Esophagus muscularis mucosa (tissue), 4 donors: Measurements from ENCODE around the gene RNU5D-1. TPM values are rescaled to one million over a fixed set of nuclear protein-coding genes. Genes with fewer than 3 reads are reported as not detected.
A peak's percentile ranks its signal among the peaks of the same experiment; 100 is the strongest.

ENCODE experiments used
- DNase-seq: peaks from one replicate; pipeline ENCODE4 v3.0.0-alpha.2; 2017; ENCODE audit errors: extremely low spot score
- H3K27ac ChIP-seq, 4 donors: fragments of 200-600 bp; sonication (generic); replicated peaks in 1 of 4; 1 replicate in 3 of 4; 2 replicates in 1 of 4; pipeline ENCODE4 v1.5.1; 2016 to 2019; ENCODE audit warnings: mild to moderate bottlenecking in 1 of 4
- H3K27me3 ChIP-seq, 4 donors: fragments of 200-600 bp; sonication (generic); one replicate each; pipeline versions ENCODE4 v1.5.1 to v1.6.0; 2016 to 2019
- H3K36me3 ChIP-seq, 4 donors: fragments of 200-600 bp; sonication (generic); one replicate each; pipeline ENCODE4 v1.5.1; 2016 to 2019
- H3K4me1 ChIP-seq, 4 donors: fragments of 200-600 bp; sonication (generic); one replicate each; pipeline ENCODE4 v1.5.1; 2016 to 2019
- H3K4me3 ChIP-seq, 4 donors: fragments of 200-600 bp; sonication (generic); 1 replicate in 2 of 4; 2 replicates in 2 of 4; pipeline ENCODE4 v1.5.1; 2016 to 2019; ENCODE audit warnings: mild to moderate bottlenecking in 4 of 4, moderate library complexity in 1 of 4
- H3K9me3 ChIP-seq, 4 donors: fragments of 200-600 bp; sonication (generic); 1 replicate in 3 of 4; 2 replicates in 1 of 4; pipeline ENCODE4 v1.5.1; 2016 to 2019
- EP300 ChIP-seq: sonication (generic); formaldehyde crosslinking; IDR thresholded peaks from one replicate; pipeline ENCODE4 v1.6.1; 2017; ENCODE audit warnings: antibody characterized with exemption
- POLR2A ChIP-seq: fragments of 450-650 bp; IDR thresholded peaks from one replicate; pipeline ENCODE4 v1.6.1; 2017; ENCODE audit warnings: antibody characterized with exemption, moderate library complexity, mild to moderate bottlenecking, low read depth
- POLR2AphosphoS5 ChIP-seq, 2 donors: sonication (generic); formaldehyde crosslinking; IDR thresholded peaks; one replicate each; pipeline ENCODE4 v1.6.1; 2017; ENCODE audit warnings: antibody characterized with exemption in 2 of 2
- WGBS: methylation state at CpG from one replicate; pipeline ENCODE4 v1.1.5; 2018; 5-methylcytosine and 5-hydroxymethylcytosine counted together
- intact Hi-C: fragments of 100-400 bp; cut with DNase I; formaldehyde crosslinking; loops from one replicate; pipeline ENCODE4 v1.15.1; 2023
- total RNA-seq, 4 donors: library from RNA; depleted of rRNA; stranded (reverse); fragments of >200 nt; gene quantifications; one replicate each; pipeline versions ENCODE4 v1.1.0 to v1.2.1, GENCODE V29; 2016
- TF ChIP-seq, protein P1 (sequence below), 3 experiments: fragments of 200-600 bp in 2 of 3; fragments of 450-650 bp in 1 of 3; sonication (generic) in 2 of 3; IDR thresholded peaks; one replicate each; pipeline ENCODE4 v1.5.1; 2017 to 2019; ENCODE audit warnings: antibody characterized with exemption in 3 of 3, mild to moderate bottlenecking in 2 of 3, moderate library complexity in 1 of 3

Gene RNU5D-1
- total RNA-seq, 4 donors from 2014 or later, result not detected

DNA sequence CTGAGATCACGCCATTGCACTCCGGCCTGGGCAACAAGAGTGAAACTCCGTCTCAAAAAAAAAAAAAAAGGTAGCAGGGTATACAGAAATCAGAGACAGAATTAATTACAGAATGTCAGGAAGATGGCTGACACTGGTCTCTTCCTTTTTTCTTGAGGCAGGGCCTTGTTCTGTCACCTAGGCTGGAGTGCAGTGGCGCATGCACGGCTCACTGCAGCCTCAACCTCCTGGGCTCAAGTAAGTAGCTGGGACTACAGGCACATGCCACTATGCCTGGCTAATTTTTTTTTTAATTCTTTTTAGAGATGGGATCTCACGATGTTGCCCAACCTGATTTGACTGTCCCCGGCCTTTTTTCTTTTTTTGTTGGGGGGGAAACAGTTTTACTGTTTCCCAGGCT lies 16.4 kb downstream of the RNU5D-1 start:
- no peak for DNase-seq
- Histone ChIP-seq H3K27ac (no peak overlapping the region), H3K27me3 (no peaks in the 10 kb centered on the region), H3K9me3 (no peaks in the 10 kb centered on the region), H3K4me1 (peaks cover 0 to 22% (median 17%) of the 10 kb centered on the region in 4 donors), H3K4me3 (no peak overlapping the region), H3K36me3 (no peaks in the 10 kb centered on the region)
- no peak for TF ChIP-seq EP300
- TF ChIP-seq, protein P1, sequence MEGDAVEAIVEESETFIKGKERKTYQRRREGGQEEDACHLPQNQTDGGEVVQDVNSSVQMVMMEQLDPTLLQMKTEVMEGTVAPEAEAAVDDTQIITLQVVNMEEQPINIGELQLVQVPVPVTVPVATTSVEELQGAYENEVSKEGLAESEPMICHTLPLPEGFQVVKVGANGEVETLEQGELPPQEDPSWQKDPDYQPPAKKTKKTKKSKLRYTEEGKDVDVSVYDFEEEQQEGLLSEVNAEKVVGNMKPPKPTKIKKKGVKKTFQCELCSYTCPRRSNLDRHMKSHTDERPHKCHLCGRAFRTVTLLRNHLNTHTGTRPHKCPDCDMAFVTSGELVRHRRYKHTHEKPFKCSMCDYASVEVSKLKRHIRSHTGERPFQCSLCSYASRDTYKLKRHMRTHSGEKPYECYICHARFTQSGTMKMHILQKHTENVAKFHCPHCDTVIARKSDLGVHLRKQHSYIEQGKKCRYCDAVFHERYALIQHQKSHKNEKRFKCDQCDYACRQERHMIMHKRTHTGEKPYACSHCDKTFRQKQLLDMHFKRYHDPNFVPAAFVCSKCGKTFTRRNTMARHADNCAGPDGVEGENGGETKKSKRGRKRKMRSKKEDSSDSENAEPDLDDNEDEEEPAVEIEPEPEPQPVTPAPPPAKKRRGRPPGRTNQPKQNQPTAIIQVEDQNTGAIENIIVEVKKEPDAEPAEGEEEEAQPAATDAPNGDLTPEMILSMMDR (IDR thresholded peaks at IDR 0.05), result no peak
- TF ChIP-seq POLR2AphosphoS5 (IDR thresholded peaks at IDR 0.05), result no peak
- TF ChIP-seq POLR2A, result no peak
- intact Hi-C loops, result loop anchor here (10.0 kb wide), 1 partner anchor 590 kb away; no protein-coding TSS in a partner anchor
- 84% methylated on average over 7 of the region's 7 CpGs for WGBS

DNA sequence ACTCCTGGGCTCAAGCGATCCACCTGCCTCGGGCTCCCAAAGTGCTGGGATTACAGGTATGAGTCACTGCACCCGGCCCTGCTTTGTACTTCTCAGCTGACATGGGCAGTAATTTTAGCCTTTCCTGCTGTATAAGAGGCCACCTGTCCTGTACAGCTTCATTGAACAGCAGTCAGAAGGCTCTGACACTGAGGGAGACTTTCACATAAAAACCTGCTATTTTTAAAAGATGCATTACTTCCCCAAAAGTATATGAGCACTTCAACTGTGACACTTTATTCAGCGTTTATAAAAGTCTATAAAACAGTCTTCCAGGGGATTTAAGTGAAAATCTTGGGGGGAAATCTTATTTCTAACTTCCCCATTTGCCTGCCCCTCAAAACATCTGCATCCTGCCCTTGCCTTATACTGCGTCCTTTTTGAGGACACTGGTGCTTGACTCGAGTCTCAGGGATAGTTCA lies 17.6 kb downstream of the RNU5D-1 start:
- H3K27ac ChIP-seq, result no peak overlapping the region

DNA sequence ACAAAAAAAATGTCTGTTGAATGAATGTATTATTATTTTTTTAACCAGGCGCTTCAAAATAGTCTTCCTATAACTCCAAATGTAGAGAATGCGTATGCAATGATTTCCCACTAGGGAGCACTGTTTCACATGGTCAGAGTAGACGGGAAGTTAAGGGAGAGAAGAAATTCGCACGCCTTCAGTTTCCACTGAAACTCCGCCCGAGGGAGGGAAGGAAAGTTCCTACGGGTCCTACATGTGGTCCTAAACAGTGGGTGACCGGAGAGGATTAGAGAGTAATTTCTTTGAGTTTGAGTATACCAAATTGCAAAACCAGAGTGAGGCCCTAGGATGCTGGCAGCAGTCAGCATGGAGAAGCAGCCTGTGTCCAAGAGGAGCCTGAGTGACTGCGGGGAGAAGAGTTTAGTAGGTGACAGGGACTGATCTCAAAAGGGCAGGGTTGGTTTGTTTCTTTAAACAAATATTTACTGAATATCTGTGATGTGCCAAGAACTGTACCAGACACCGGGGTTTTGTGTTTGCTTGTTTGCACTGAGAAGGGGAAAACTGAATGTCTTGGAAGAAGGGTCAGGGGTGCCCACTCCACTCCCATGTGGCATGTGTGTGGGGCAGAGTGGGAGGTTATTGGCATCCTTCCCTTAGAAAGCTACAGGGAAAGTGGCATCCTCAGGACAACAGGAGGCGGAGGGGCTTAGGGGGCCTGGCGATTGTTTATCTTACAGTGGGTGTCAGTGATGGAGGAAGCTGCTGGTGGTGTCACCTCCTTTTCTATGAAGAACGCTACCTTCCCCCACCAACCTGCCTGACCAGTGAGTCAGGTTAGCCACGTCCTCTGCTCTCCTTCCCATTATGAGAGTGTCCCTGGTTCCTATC lies 22.8 kb downstream of the RNU5D-1 start:
- no peak overlapping the region for H3K27ac ChIP-seq
- WGBS, result 47% methylated on average over 15 of the region's 15 CpGs
- H3K4me1 ChIP-seq, result peaks cover 0 to 9% (median 2%) of the 10 kb centered on the region in 4 donors
- peak overlapping the region in 3 of 4 donors; percentile 12 to 18 (median 17) for H3K4me3 ChIP-seq
- intact Hi-C loops, result no loop called here
- H3K36me3 ChIP-seq, result no peaks in the 10 kb centered on the region
- no peaks in the 10 kb centered on the region for H3K9me3 ChIP-seq
- DNase-seq, result no peak
- TF ChIP-seq, protein P1 (IDR thresholded peaks at IDR 0.05), result peak; percentile 53 to 71 (median 57)
- TF ChIP-seq POLR2AphosphoS5 (IDR thresholded peaks at IDR 0.05), result no peak
- H3K27me3 ChIP-seq, result no peaks in the 10 kb centered on the region

More for the DNA sequence above, 17.6 kb downstream of the RNU5D-1 start:
- Histone ChIP-seq H3K4me1 (peaks cover 0 to 23% (median 16%) of the 10 kb centered on the region in 4 donors), H3K4me3 (no peak overlapping the region), H3K36me3 (no peaks in the 10 kb centered on the region), H3K9me3 (no peaks in the 10 kb centered on the region), H3K27me3 (no peaks in the 10 kb centered on the region)
- intact Hi-C loops, result loop anchor here (10.0 kb wide), 1 partner anchor 591 kb away; no protein-coding TSS in a partner anchor
- no peak for DNase-seq
- WGBS, result 78% methylated on average over 6 of the region's 6 CpGs
- TF ChIP-seq POLR2AphosphoS5 (IDR thresholded peaks at IDR 0.05) (no peak), EP300 (no peak), POLR2A (no peak)
- TF ChIP-seq, protein P1 (IDR thresholded peaks at IDR 0.05), result no peak

DNA sequence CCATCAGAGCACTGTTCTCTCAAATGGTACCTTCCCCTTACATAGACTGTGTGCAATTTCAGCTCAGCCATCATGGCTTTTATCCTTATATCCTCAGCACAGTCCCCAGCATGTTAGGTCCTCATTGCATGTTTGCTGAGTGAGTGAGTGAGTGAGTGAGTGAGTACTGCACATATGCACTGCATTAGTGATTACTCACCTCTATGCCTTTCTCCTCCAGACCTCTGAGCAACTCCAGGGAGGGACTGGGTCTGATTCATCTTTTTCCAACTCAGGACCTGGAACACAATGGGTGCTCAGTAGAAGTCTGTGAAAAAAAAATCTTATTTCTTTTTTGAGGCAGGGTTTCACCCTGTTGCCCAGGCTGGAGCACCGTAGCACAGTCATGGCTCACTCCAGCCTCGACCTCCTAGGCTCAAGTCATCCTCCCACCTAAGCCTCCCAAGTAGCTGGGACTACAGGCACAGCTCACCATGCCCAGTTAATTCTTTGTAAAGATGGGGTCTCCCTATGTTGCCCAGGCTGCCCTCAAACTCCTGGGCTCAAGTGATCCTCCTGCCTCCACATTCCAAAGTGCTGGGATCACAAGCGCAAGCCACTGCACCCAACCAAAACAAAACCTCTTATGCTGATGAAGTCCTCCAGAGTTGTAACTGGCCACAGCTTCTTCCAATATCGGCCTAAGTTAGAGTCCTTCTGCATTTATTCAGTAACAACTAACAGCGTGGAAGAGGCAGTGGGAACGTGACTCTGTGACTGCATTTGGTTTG lies 23.7 kb downstream of the RNU5D-1 start:
- no peaks in the 10 kb centered on the region for H3K36me3 ChIP-seq
- peaks cover 0 to 9% (median 2%) of the 10 kb centered on the region in 4 donors for H3K4me1 ChIP-seq
- TF ChIP-seq EP300 (no peak), POLR2A (no peak), POLR2AphosphoS5 (IDR thresholded peaks at IDR 0.05) (no peak)
- TF ChIP-seq, protein P1 (IDR thresholded peaks at IDR 0.05), result no peak
- WGBS, result 81% methylated on average over 5 of the region's 6 CpGs
- H3K4me3 ChIP-seq, result no peak overlapping the region
- intact Hi-C loops, result no loop called here
- no peak overlapping the region for H3K27ac ChIP-seq
- H3K9me3 ChIP-seq, result no peaks in the 10 kb centered on the region
- H3K27me3 ChIP-seq, result no peaks in the 10 kb centered on the region
- no peak for DNase-seq
